ENCODE measurements around the gene LIM2.
"Not testable (repeated sequence)": the region's sequence is repeated elsewhere in the genome, so short reads cannot be mapped to it uniquely, and the experiment has no call there.

The LIM2 gene

DNA sequence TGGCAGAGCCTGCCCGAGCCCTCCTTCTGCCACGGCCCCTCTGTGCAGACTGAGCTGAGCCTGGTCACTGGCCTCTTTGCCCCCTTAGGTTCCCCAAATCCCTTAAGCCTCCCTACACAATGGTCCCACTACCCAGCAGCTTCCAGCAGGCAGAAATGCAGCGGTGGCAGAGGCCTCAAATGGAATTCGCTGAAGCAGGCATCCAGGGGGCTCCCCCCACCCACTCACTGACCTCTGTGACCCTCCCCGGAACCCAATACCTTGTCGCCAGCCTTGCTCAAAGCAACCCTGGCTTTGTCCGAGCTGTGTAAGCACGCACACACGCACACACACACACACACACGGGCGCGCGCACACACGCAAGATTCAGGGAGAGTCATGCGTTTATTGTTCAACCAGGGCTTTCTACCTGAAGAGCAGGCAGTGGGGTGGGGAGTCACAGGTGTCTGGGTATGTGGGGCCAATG lies at the start of gene LIM2:
TSS of gene LIM2 (minus strand) at position 51 of the 466 bp plus-strand sequence. CDS start 531 bp downstream, outside the sequence.
- H3K4me1 ChIP-seq (ENCODE audit: control insufficient read depth in 5 of 5, insufficient read depth in 5 of 5, low read length in 5 of 5): peaks cover 0 to 7% (median 0%) of the 10 kb centered on the region in 5 donors
- no peaks in the 10 kb centered on the region for H3K9me3 ChIP-seq (ENCODE audit: control insufficient read depth in 5 of 5, low read length in 5 of 5)
- H3K27ac ChIP-seq (ENCODE audit: low read depth, low read length): no peak within 1 kb of the TSS
- H3K4me3 ChIP-seq (ENCODE audit: low read depth in 1 of 5, low read length in 5 of 5): no peak within 1 kb of the TSS
- H3K36me3 ChIP-seq (ENCODE audit: control insufficient read depth in 5 of 5, insufficient read depth in 5 of 5, low read length in 5 of 5): no peaks in the 10 kb centered on the region
- H3K9ac ChIP-seq (ENCODE audit: low read length in 5 of 5): no peak within 1 kb of the TSS
- H3K27me3 ChIP-seq (ENCODE audit: control insufficient read depth in 5 of 5, insufficient read depth in 4 of 5, low read length in 5 of 5): peaks cover 0 to 6% (median 0%) of the 10 kb centered on the region in 5 donors

- no peaks in the 10 kb centered on the region for H3K9me3 ChIP-seq (ENCODE audit: control insufficient read depth in 5 of 5, low read length in 5 of 5)
- no peak overlapping the region for H3K4me3 ChIP-seq (ENCODE audit: low read depth in 1 of 5, low read length in 5 of 5)
- no peak overlapping the region for H3K27ac ChIP-seq (ENCODE audit: low read depth, low read length)
- H3K4me1 ChIP-seq (ENCODE audit: control insufficient read depth in 5 of 5, insufficient read depth in 5 of 5, low read length in 5 of 5): peaks cover 0 to 3% (median 0%) of the 10 kb centered on the region in 5 donors
- no peak overlapping the region for H3K9ac ChIP-seq (ENCODE audit: low read length in 5 of 5)
- no peaks in the 10 kb centered on the region for H3K36me3 ChIP-seq (ENCODE audit: control insufficient read depth in 5 of 5, insufficient read depth in 5 of 5, low read length in 5 of 5)
- peaks cover 0 to 5% (median 3%) of the 10 kb centered on the region in 5 donors for H3K27me3 ChIP-seq (ENCODE audit: control insufficient read depth in 5 of 5, insufficient read depth in 4 of 5, low read length in 5 of 5)
Observed at GRCh38 chr19:51434456-51434855, 46.7 kb upstream of the LIM2 start.

- Histone ChIP-seq H3K4me1 (ENCODE audit: control insufficient read depth in 5 of 5, insufficient read depth in 5 of 5, low read length in 5 of 5) (peaks cover 0 to 3% (median 0%) of the 10 kb centered on the region in 5 donors), H3K36me3 (ENCODE audit: control insufficient read depth in 5 of 5, insufficient read depth in 5 of 5, low read length in 5 of 5) (no peaks in the 10 kb centered on the region), H3K9me3 (ENCODE audit: control insufficient read depth in 5 of 5, low read length in 5 of 5) (no peaks in the 10 kb centered on the region), H3K27me3 (ENCODE audit: control insufficient read depth in 5 of 5, insufficient read depth in 4 of 5, low read length in 5 of 5) (peaks cover 0 to 3% (median 0%) of the 10 kb centered on the region in 5 donors), H3K27ac (ENCODE audit: low read depth, low read length) (no peak overlapping the region), H3K4me3 (ENCODE audit: low read depth in 1 of 5, low read length in 5 of 5) (no peak overlapping the region), H3K9ac (ENCODE audit: low read length in 5 of 5) (no peak overlapping the region)
Observed at GRCh38 chr19:51433043-51433442, 45.3 kb upstream of the LIM2 start.

- peaks cover 0 to 3% (median 0%) of the 10 kb centered on the region in 5 donors for H3K4me1 ChIP-seq (ENCODE audit: control insufficient read depth in 5 of 5, insufficient read depth in 5 of 5, low read length in 5 of 5)
- H3K4me3 ChIP-seq (ENCODE audit: low read depth in 1 of 5, low read length in 5 of 5): no peak overlapping the region
- H3K36me3 ChIP-seq (ENCODE audit: control insufficient read depth in 5 of 5, insufficient read depth in 5 of 5, low read length in 5 of 5): no peaks in the 10 kb centered on the region
- no peaks in the 10 kb centered on the region for H3K9me3 ChIP-seq (ENCODE audit: control insufficient read depth in 5 of 5, low read length in 5 of 5)
- peaks cover 0 to 3% (median 0%) of the 10 kb centered on the region in 5 donors for H3K27me3 ChIP-seq (ENCODE audit: control insufficient read depth in 5 of 5, insufficient read depth in 4 of 5, low read length in 5 of 5)
- H3K27ac ChIP-seq (ENCODE audit: low read depth, low read length): no peak overlapping the region
- H3K9ac ChIP-seq (ENCODE audit: low read length in 5 of 5): no peak overlapping the region
Observed at GRCh38 chr19:51431124-51431523, 43.4 kb upstream of the LIM2 start.

DNA sequence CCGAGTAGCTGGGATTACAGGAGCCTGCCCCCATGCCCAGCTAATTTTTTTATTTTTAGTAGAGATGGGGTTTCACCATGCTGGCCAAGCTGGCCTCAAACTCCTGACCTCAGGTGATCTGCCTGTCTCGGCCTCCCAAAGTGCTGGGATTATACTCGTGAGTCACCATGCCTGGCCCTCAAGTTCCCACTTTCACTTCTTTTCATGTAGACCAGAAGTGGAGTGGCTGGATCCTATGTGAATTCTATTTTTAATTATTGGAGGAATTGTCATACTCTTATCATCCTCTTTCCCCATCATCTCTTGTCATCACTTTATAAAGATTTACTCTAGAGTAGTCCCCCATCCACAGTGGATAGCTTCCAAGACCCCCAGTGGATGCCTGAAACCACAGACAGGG lies 42.4 kb upstream of the LIM2 start:
- no peak overlapping the region for H3K27ac ChIP-seq (ENCODE audit: low read depth, low read length)
- peaks cover 0 to 3% (median 0%) of the 10 kb centered on the region in 5 donors for H3K4me1 ChIP-seq (ENCODE audit: control insufficient read depth in 5 of 5, insufficient read depth in 5 of 5, low read length in 5 of 5)
- H3K27me3 ChIP-seq (ENCODE audit: control insufficient read depth in 5 of 5, insufficient read depth in 4 of 5, low read length in 5 of 5): peaks cover 0 to 8% (median 4%) of the 10 kb centered on the region in 5 donors
- no peak overlapping the region for H3K4me3 ChIP-seq (ENCODE audit: low read depth in 1 of 5, low read length in 5 of 5)
- H3K9me3 ChIP-seq (ENCODE audit: control insufficient read depth in 5 of 5, low read length in 5 of 5): no peaks in the 10 kb centered on the region
- H3K36me3 ChIP-seq (ENCODE audit: control insufficient read depth in 5 of 5, insufficient read depth in 5 of 5, low read length in 5 of 5): no peaks in the 10 kb centered on the region
- H3K9ac ChIP-seq (ENCODE audit: low read length in 5 of 5): no peak overlapping the region

GRCh38 chr19:51427201-51427600 lies 39.4 kb upstream of the LIM2 start:
- H3K27ac ChIP-seq (ENCODE audit: low read depth, low read length): no peak overlapping the region
- peaks cover 0 to 8% (median 4%) of the 10 kb centered on the region in 5 donors for H3K27me3 ChIP-seq (ENCODE audit: control insufficient read depth in 5 of 5, insufficient read depth in 4 of 5, low read length in 5 of 5)
- no peaks in the 10 kb centered on the region for H3K36me3 ChIP-seq (ENCODE audit: control insufficient read depth in 5 of 5, insufficient read depth in 5 of 5, low read length in 5 of 5)
- H3K9ac ChIP-seq (ENCODE audit: low read length in 5 of 5): no peak overlapping the region
- no peaks in the 10 kb centered on the region for H3K9me3 ChIP-seq (ENCODE audit: control insufficient read depth in 5 of 5, low read length in 5 of 5)
- no peak overlapping the region for H3K4me3 ChIP-seq (ENCODE audit: low read depth in 1 of 5, low read length in 5 of 5)
- no peaks in the 10 kb centered on the region for H3K4me1 ChIP-seq (ENCODE audit: control insufficient read depth in 5 of 5, insufficient read depth in 5 of 5, low read length in 5 of 5)

DNA sequence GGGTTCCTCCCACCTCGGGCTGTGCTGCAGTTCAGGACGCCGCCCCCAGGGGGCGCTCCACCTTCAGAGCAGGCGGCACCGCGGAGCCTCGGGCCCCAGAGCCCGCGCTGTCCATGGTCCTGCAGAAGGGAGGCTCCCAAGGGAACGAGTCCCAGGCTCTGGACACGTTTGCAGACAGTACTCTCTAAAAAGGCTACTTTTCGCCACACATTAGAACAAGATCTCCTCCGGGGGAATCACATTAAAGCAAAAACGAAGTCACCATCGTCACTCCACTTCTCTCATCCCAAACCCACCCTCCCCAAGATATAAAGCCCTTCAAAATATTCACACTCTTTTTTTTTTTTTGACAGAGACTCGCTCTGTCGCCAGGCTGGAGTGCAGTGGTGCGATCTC lies 34.3 kb upstream of the LIM2 start:
- Histone ChIP-seq H3K9me3 (ENCODE audit: control insufficient read depth in 5 of 5, low read length in 5 of 5) (no peaks in the 10 kb centered on the region), H3K4me1 (ENCODE audit: control insufficient read depth in 5 of 5, insufficient read depth in 5 of 5, low read length in 5 of 5) (peaks cover 0 to 4% (median 0%) of the 10 kb centered on the region in 5 donors), H3K27me3 (ENCODE audit: control insufficient read depth in 5 of 5, insufficient read depth in 4 of 5, low read length in 5 of 5) (peaks cover 2 to 15% (median 13%) of the 10 kb centered on the region in 5 donors), H3K9ac (ENCODE audit: low read length in 5 of 5) (no peak overlapping the region), H3K36me3 (ENCODE audit: control insufficient read depth in 5 of 5, insufficient read depth in 5 of 5, low read length in 5 of 5) (no peaks in the 10 kb centered on the region), H3K27ac (ENCODE audit: low read depth, low read length) (no peak overlapping the region), H3K4me3 (ENCODE audit: low read depth in 1 of 5, low read length in 5 of 5) (no peak overlapping the region)

DNA sequence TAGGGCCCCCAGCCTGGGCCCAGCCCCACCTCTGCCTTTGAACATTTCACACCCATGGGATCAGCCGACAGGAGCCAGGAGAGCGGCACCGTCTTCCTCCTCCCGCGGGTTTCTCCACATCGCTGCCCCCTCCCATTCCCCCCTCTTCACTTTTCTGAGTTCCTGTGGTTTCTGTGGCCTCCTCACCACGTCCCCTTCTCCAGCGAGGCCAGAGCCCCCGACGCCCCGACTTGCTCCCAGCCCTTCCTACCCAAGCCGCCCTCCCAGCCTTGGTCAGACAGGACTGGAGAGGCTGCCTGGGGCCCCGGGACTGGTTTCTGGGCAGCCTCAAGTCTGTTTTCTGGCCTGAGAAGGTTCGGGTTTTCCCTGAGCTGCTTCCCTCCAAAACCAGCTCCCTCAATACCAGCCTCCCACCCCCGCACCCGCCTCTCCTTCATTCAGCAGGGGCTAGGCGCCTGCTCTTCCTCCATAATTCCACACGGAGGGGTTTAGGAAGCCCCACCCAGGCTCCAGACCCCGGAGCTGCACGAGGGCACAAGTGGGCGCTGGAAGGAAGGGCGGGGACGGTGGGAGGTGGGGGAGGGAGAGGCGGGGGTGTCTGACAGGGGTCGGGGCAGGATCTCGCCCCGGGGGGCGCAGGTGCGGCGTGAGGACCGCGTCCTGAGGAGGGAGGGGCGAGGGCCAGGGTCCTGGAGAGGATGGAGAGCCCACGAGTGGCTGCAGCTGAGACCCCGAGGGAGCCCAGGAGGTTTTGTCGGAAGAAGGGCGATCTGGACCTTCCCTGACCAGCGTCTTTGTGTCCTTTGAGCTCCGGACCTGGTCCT lies 33.7 kb upstream of the LIM2 start:
- H3K4me3 ChIP-seq (ENCODE audit: low read depth in 1 of 5, low read length in 5 of 5): no peak overlapping the region
- H3K27ac ChIP-seq (ENCODE audit: low read depth, low read length): no peak overlapping the region
- H3K9ac ChIP-seq (ENCODE audit: low read length in 5 of 5): no peak overlapping the region
- H3K27me3 ChIP-seq (ENCODE audit: control insufficient read depth in 5 of 5, insufficient read depth in 4 of 5, low read length in 5 of 5): peaks cover 2 to 16% (median 13%) of the 10 kb centered on the region in 5 donors
- H3K4me1 ChIP-seq (ENCODE audit: control insufficient read depth in 5 of 5, insufficient read depth in 5 of 5, low read length in 5 of 5): peaks cover 0 to 6% (median 0%) of the 10 kb centered on the region in 5 donors
- no peaks in the 10 kb centered on the region for H3K36me3 ChIP-seq (ENCODE audit: control insufficient read depth in 5 of 5, insufficient read depth in 5 of 5, low read length in 5 of 5)
- H3K9me3 ChIP-seq (ENCODE audit: control insufficient read depth in 5 of 5, low read length in 5 of 5): no peaks in the 10 kb centered on the region

- H3K27me3 ChIP-seq (ENCODE audit: control insufficient read depth in 5 of 5, insufficient read depth in 4 of 5, low read length in 5 of 5): peaks cover 2 to 15% (median 14%) of the 10 kb centered on the region in 5 donors
- H3K9me3 ChIP-seq (ENCODE audit: control insufficient read depth in 5 of 5, low read length in 5 of 5); H3K4me3 ChIP-seq (ENCODE audit: low read depth in 1 of 5, low read length in 5 of 5); H3K4me1 ChIP-seq (ENCODE audit: control insufficient read depth in 5 of 5, insufficient read depth in 5 of 5, low read length in 5 of 5); H3K36me3 ChIP-seq (ENCODE audit: control insufficient read depth in 5 of 5, insufficient read depth in 5 of 5, low read length in 5 of 5); H3K27ac ChIP-seq (ENCODE audit: low read depth, low read length); H3K9ac ChIP-seq (ENCODE audit: low read length in 5 of 5): not testable (repeated sequence)
Observed at GRCh38 chr19:51420511-51420910, 32.7 kb upstream of the LIM2 start.

DNA sequence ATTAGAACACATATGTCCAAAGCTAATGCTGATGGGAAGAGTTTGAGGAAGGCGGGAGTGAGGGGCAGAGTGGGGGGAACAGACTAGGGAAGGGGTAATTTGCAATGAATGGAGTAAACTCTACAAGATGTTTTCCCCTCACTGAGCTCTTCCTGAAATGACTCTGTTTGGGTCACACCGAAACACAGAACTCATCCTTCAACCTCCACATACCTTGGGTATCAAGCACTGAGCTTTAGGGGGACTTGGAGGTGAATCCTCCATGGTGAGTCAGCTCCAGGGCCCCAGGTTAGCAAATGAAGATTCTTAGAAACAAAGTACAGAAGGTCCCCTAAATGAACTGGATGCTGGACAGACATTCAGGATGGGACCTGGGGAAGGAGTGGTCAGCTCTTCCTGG lies 30.9 kb upstream of the LIM2 start:
- no peaks in the 10 kb centered on the region for H3K36me3 ChIP-seq (ENCODE audit: control insufficient read depth in 5 of 5, insufficient read depth in 5 of 5, low read length in 5 of 5)
- peaks cover 2 to 17% (median 15%) of the 10 kb centered on the region in 5 donors for H3K27me3 ChIP-seq (ENCODE audit: control insufficient read depth in 5 of 5, insufficient read depth in 4 of 5, low read length in 5 of 5)
- no peak overlapping the region for H3K27ac ChIP-seq (ENCODE audit: low read depth, low read length)
- no peaks in the 10 kb centered on the region for H3K9me3 ChIP-seq (ENCODE audit: control insufficient read depth in 5 of 5, low read length in 5 of 5)
- H3K4me3 ChIP-seq (ENCODE audit: low read depth in 1 of 5, low read length in 5 of 5): no peak overlapping the region
- H3K9ac ChIP-seq (ENCODE audit: low read length in 5 of 5): no peak overlapping the region
- H3K4me1 ChIP-seq (ENCODE audit: control insufficient read depth in 5 of 5, insufficient read depth in 5 of 5, low read length in 5 of 5): peaks cover 0 to 6% (median 0%) of the 10 kb centered on the region in 5 donors
